ENCODE data around the gene ANKAR.

The ANKAR gene

DNA sequence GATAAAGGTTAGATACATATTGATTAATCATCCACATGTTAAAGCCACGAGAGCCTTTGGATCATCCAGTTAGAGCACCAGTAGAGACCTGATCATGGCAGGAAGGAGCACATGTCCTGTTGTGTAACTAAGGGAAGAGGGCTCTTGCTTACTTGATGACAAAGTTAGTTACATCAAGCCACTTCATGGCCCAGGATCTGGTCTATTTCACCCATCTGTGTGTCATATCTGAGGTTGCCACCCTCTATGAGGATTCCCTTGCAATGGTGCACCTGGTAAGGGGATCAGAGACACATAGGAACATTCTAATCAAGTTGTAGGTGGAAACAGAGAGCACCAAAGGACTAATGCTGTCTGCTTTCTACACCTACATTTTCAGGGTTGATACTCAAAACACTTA lies 6.7 kb downstream of the ANKAR start:
- Histone ChIP-seq H3F3A (ENCODE audit: insufficient read depth) (no peaks in the 10 kb centered on the region), H3K79me2 (ENCODE audit: insufficient read depth, low read length) (peaks cover 4% of the 10 kb centered on the region; the same call in 1 of the 2 replicates), H3K4me3 (ENCODE audit: insufficient read depth, low read length, poor library complexity, severe bottlenecking) (no peak overlapping the region), H3K9ac (ENCODE audit: low read length) (no peak overlapping the region), H3K9me2 (replicated peaks; ENCODE audit: insufficient read depth, low read length) (no peaks in the 10 kb centered on the region), H3K27me3 (ENCODE audit: low read length) (no peaks in the 10 kb centered on the region), H3K36me3 (ENCODE audit: low read length) (0 out of 2 replicates have a peak, but pooled peaks cover 3% of the 10 kb centered on the region), H3K9me3 (ENCODE audit: insufficient read depth, low read length) (no peaks in the 10 kb centered on the region), H4K20me1 (ENCODE audit: low read depth, low read length) (no peaks in the 10 kb centered on the region), H2AFZ (ENCODE audit: low read depth, low read length, severe bottlenecking) (no peak overlapping the region), H3K4me2 (ENCODE audit: low read depth, low read length, poor library complexity, severe bottlenecking) (no peak overlapping the region), H3K27ac (ENCODE audit: low read depth, low read length) (no peak overlapping the region)
- TF ChIP-seq EZH2phosphoT487 (conservative IDR thresholded peaks at IDR 0.05; ENCODE audit: low read length), result no peak
- TF ChIP-seq, protein P1, sequence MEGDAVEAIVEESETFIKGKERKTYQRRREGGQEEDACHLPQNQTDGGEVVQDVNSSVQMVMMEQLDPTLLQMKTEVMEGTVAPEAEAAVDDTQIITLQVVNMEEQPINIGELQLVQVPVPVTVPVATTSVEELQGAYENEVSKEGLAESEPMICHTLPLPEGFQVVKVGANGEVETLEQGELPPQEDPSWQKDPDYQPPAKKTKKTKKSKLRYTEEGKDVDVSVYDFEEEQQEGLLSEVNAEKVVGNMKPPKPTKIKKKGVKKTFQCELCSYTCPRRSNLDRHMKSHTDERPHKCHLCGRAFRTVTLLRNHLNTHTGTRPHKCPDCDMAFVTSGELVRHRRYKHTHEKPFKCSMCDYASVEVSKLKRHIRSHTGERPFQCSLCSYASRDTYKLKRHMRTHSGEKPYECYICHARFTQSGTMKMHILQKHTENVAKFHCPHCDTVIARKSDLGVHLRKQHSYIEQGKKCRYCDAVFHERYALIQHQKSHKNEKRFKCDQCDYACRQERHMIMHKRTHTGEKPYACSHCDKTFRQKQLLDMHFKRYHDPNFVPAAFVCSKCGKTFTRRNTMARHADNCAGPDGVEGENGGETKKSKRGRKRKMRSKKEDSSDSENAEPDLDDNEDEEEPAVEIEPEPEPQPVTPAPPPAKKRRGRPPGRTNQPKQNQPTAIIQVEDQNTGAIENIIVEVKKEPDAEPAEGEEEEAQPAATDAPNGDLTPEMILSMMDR (IDR thresholded peaks at IDR 0.05; ENCODE audit: insufficient read depth, low read length, poor library complexity, severe bottlenecking), result no peak

DNA sequence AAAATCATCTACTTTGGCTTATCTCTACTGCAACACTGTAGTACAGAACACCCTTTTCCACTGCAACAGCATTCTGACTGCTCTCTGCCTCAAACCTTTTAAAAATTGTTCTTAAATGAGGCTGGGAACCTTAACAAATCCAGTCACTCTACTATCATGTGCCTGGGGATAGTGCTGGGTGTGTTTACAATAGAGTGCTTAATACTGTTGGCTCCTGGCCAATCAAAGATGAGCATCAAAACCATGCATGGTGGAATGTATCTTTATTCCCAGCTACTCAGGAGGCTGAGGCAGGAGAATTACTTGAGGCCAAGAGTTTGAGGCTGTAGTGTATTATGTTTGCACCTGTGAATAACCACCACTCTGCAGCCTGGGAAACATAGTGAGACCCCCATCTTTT lies 7.4 kb downstream of the ANKAR start:
- H3K9me3 ChIP-seq (ENCODE audit: insufficient read depth, low read length), result no peaks in the 10 kb centered on the region
- H3K27me3 ChIP-seq (ENCODE audit: low read length), result no peaks in the 10 kb centered on the region
- H3K9me2 ChIP-seq (replicated peaks; ENCODE audit: insufficient read depth, low read length), result no peaks in the 10 kb centered on the region
- no peaks in the 10 kb centered on the region for H3F3A ChIP-seq (ENCODE audit: insufficient read depth)
- H3K79me2 ChIP-seq (ENCODE audit: insufficient read depth, low read length), result peaks cover 4% of the 10 kb centered on the region; the same call in 1 of the 2 replicates
- H3K4me2 ChIP-seq (ENCODE audit: low read depth, low read length, poor library complexity, severe bottlenecking), result no peak overlapping the region
- no peaks in the 10 kb centered on the region for H4K20me1 ChIP-seq (ENCODE audit: low read depth, low read length)
- no peak overlapping the region for H3K27ac ChIP-seq (ENCODE audit: low read depth, low read length)
- no peak overlapping the region for H2AFZ ChIP-seq (ENCODE audit: low read depth, low read length, severe bottlenecking)
- no peak for TF ChIP-seq EZH2phosphoT487 (conservative IDR thresholded peaks at IDR 0.05; ENCODE audit: low read length)
- TF ChIP-seq, protein P1 (IDR thresholded peaks at IDR 0.05; ENCODE audit: insufficient read depth, low read length, poor library complexity, severe bottlenecking), result no peak
- no peak overlapping the region for H3K4me3 ChIP-seq (ENCODE audit: insufficient read depth, low read length, poor library complexity, severe bottlenecking)
- H3K9ac ChIP-seq (ENCODE audit: low read length), result no peak overlapping the region
- H3K36me3 ChIP-seq (ENCODE audit: low read length), result no peaks in the 10 kb centered on the region

DNA sequence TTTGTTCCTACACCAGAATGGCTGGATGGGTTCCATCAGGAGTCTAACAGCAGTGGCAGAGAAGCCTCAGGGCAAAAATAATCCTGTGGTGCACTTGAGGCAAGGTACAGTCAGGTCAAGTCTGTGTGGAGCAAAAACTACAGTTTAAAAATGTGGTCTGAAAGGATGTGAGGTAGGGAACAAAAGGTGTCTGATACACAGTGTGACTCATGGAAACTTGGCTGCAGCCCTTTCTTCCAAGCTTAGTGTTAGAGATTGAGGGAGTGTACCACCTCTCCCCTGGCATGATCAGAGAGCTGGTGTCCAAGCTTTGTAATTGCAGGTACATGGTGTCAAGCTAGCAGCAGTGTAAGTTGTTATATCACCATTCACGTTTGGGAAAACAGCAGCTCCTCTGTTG lies 8.9 kb downstream of the ANKAR start:
- Histone ChIP-seq H2AFZ (ENCODE audit: low read depth, low read length, severe bottlenecking) (no peak overlapping the region), H3K4me2 (ENCODE audit: low read depth, low read length, poor library complexity, severe bottlenecking) (no peak overlapping the region), H3K9me3 (ENCODE audit: insufficient read depth, low read length) (no peaks in the 10 kb centered on the region), H4K20me1 (ENCODE audit: low read depth, low read length) (no peaks in the 10 kb centered on the region), H3K27me3 (ENCODE audit: low read length) (no peaks in the 10 kb centered on the region), H3K9me2 (replicated peaks; ENCODE audit: insufficient read depth, low read length) (no peaks in the 10 kb centered on the region), H3K36me3 (ENCODE audit: low read length) (no peaks in the 10 kb centered on the region), H3K4me3 (ENCODE audit: insufficient read depth, low read length, poor library complexity, severe bottlenecking) (no peak overlapping the region), H3F3A (ENCODE audit: insufficient read depth) (no peaks in the 10 kb centered on the region), H3K9ac (ENCODE audit: low read length) (no peak overlapping the region), H3K27ac (ENCODE audit: low read depth, low read length) (no peak overlapping the region), H3K79me2 (ENCODE audit: insufficient read depth, low read length) (peaks cover 4% of the 10 kb centered on the region; the same call in 1 of the 2 replicates)
- TF ChIP-seq EZH2phosphoT487 (conservative IDR thresholded peaks at IDR 0.05; ENCODE audit: low read length), result no peak
- TF ChIP-seq, protein P1 (IDR thresholded peaks at IDR 0.05; ENCODE audit: insufficient read depth, low read length, poor library complexity, severe bottlenecking), result no peak
